NCI-H1105 treated with DMSO at 0.1 percent for 48 hours (cell line): Measurements from ENCODE around the gene EIF4E1B.
"Not testable (repeated sequence)": the region's sequence is repeated elsewhere in the genome, so short reads cannot be mapped to it uniquely, and the experiment has no call there.

Experiments used
- DNase-seq: peaks from one replicate; lab custom pipeline; 2025; lab: John Stamatoyannopoulos, UW

Gene EIF4E1B

DNA sequence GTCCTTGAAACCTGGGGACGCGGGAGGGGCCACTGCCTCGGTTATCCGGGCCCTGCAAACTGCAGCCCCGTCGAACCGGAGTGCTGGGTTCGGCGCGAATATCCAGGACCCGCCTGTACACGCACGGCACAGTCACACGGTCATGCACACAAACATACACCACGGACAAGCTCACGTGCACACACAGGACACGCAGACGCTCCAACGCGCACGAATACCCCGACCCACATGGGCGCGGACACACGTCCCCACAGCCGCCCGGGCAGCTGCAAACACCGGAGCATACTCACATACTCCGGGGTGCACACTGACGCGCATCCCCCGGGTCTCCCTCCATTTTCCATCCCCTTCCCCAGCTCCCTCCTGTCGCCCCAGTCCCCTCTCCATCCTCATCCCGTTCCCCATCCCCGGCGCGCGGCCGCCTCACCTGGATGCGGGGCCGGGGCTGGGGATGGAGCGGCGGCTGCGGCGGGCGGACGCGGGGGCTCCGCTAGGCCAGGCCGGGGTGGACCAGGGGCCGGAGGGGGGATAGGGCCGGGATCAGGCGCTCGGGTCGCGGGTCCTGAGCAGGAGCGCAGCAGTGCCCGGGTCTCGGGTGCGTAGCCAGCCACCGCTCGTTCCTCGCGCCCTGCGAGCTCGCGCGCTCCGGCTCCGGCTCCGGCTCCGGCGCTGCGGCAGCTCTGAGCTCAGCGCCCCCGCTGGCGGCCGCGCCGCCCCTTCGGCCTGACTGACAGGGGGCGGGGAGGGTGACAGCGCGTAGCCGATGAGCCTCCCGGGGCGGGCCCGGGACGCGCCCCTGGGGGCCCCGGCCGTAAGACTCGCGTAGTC lies at the start of gene EIF4E1B, which contains the start of gene SNCB:
EIF4E1B (plus strand) TSS at position 823 of the 828 bp plus-strand sequence. CDS start 12,113 bp downstream, outside the sequence.
SNCB (minus strand) TSS at position 682 of the 828 bp plus-strand sequence. CDS start 880 bp downstream, outside the sequence.
- peak; percentile 14 for DNase-seq

DNA sequence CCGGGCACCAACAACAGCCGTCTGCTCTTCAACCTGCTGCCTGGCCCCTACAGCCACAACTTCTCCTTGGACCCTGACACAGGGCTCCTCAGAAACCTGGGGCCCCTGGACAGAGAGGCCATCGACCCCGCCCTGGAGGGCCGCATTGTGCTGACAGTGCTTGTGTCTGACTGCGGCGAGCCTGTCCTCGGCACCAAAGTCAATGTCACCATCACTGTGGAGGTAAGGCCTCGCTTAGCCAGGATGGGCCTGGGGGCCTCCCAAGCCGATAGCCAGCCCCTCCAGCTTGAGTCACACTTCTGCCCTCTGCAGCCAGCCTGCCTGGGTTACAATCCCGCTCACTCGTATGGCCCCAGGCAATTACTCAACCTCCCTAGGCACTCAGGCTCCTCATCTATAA lies 49.1 kb upstream of the EIF4E1B start:
- DNase-seq, result no peak

- no peak for DNase-seq
Observed at GRCh38 chr5:176583076-176583475, 47.4 kb upstream of the EIF4E1B start.

DNA sequence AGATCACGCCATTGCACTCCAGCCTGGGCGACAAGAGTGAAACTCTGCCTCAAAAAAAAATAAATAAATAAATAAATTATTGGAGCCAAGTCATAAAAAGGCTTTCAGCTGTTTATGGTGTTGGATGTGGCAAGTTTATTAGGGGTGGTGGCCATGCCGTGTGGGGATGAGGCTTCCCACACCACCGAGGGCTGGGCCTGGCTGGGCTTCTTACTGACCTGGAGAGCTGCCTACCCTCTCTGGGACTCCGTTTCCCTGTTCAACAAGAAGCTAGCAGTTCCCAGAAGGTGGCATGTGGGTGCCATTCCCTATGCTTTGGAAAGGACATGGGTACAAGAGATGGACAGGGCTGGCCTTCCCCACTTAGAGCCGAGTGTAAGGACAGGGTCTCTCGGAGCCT lies 43.1 kb upstream of the EIF4E1B start:
- no peak for DNase-seq

DNA sequence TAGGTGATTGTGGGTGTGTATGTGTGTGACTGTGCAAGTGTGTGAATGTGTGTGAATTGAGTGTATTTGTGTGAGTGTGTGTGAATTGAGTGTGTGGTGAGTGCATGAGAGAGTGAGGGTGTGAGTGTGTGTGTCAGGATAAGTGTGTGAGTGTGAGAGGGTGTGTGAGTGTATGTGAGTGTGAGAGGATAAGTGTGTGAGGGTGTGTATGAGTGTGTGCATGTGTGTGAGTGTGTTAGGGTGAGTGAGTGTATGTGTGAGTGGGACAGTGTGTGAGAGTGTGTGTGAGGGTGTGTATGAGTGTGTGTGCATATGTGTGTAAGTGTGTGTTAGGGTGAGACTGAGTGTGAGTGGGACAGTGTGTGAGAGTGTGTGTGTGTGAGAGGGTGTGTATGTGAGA lies 42.2 kb upstream of the EIF4E1B start:
- no peak for DNase-seq

DNA sequence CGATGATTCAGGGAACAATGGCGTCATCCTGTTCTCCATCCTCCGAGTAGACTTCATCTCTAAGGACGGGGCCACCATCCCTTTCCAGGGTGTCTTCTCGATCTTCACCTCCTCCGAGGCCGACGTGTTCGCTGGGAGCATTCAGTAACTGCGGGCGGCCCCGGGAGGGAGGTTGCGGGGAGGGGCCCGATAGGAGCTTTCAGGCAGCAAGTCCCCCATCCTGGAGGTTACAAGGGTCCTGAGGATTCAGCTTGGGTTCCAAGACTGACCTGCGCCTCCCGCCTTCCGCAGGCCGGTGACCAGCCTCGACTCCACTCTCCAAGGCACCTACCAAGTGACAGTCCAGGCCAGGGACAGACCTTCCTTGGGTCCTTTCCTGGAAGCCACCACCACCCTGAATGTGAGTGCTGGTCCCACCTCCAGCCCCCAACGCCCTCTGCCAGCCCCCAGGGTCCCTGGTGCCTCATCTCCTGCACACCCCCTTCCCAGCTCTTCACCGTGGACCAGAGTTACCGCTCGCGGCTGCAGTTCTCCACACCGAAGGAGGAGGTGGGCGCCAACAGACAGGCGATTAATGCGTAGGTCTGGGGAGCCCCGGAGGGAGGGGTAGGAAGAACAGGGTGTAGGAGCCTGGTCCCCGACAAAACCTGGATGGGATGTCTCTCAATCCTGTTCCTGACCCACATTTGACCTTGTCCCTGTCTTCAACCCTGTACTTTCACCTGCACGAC lies 41.3 kb upstream of the EIF4E1B start:
- no peak for DNase-seq

DNA sequence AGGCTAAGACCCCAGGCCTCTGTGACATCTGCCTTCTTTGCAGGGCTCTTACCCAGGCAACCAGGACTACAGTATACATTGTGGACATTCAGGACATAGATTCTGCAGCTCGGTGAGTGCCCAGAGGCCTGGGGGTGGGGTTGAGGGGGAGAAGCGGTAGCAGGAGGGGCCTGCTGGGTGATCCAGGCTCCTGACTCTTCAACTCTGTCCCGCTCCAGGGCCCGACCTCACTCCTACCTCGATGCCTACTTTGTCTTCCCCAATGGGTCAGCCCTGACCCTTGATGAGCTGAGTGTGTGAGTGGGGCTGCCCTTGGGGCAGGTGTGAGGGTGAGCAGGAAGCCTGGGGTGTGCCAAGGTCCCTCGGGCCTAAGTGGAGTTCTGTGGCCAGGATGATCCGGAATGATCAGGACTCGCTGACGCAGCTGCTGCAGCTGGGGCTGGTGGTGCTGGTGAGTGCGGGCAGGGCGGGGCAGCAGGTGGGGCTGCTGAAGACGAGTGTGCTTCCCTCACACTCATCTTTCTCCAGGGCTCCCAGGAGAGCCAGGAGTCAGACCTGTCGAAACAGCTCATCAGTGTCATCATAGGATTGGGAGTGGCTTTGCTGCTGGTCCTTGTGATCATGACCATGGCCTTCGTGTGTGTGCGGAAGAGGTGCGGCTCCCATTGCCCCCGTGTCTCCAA lies 40.3 kb upstream of the EIF4E1B start:
- DNase-seq, result no peak

DNA sequence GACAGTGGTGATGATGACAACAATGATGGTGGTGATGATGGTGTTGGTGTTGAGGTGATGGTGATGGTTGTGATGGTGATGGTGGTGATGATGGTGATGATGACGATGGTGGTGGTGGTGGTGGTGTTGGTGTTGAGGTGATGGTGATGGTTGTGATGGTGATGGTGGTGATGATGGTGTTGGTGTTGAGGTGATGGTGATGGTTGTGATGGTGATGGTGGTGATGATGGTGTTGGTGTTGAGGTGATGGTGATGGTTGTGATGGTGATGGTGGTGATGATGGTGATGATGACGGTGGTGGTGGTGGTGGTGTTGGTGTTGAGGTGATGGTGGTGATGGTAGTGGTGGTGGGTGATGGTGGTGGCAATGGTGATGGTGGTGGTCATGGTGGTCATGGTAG lies 38.8 kb upstream of the EIF4E1B start:
- DNase-seq, result not testable (repeated sequence)

- no peak for DNase-seq
Observed at GRCh38 chr5:176592573-176592972, 37.9 kb upstream of the EIF4E1B start.

DNA sequence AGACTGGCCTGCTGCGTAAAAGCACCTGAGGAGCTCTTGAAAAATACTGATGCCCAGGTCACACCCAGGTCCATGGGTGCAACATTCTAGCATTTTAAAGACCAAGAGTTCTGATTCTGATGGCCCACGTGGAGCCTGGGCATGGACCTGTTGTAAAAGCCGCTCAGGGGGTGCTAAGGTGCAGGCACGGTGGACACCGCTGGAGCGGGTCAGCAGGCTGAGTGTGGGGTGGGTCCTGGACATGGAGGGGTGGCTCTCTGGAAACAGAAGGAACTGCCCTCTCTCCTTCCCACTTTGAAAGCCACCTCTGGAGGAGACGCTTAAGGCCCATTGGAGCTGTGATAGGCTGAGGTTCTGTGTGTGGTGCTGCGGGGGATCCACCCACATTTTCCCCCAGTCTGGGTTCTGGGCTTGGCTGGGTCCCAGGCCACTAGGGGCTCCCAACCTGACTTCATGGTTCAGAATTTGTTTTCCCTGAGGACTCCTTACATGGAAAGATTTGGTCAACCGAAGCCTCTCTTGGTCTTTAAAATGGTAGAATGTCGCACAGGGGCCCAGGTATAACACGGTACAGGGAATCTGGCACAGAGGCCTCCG lies 37.1 kb upstream of the EIF4E1B start:
- no peak for DNase-seq

GRCh38 chr5:176594554-176594953 lies 35.9 kb upstream of the EIF4E1B start:
- no peak for DNase-seq

- no peak for DNase-seq
Observed at GRCh38 chr5:176595386-176595943, 35.0 kb upstream of the EIF4E1B start.

- no peak for DNase-seq
Observed at GRCh38 chr5:176596069-176596644, 34.3 kb upstream of the EIF4E1B start.

DNA sequence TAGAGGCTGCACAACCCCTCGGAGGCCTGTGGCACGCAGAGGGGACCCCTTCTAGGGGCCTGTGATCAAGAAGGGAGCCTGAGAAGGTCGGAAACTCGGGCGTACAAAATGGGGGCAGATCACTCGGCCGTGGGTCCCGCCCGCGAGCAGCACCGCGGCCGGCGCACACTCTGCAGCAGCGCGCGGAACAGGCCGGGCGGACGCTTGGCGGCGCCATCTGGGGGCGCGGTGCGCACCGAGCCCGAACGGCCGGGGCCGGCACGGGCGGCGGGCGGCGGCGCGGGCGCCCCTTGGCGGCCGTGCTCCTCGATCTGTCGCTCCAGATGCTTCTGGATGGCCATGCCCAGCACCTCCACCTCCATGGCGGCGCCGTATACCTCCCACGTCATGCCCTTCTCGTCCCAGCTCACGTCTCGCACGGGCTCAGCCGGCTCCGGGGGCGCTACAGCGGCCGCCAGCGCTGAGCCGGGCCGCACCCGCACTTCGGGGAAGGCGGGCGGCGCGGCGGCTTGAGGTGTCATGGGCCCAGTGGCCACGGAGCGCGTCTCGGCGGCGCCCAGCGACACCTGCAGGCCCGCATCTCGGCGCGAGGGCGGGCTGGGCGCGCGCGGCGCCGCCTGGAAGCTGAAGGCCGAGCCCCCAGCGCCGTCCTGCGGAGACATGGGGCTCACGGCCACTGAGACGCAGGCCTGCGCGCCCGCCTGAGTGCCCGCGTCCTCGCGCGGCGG lies 33.6 kb upstream of the EIF4E1B start:
- DNase-seq, result no peak

DNA sequence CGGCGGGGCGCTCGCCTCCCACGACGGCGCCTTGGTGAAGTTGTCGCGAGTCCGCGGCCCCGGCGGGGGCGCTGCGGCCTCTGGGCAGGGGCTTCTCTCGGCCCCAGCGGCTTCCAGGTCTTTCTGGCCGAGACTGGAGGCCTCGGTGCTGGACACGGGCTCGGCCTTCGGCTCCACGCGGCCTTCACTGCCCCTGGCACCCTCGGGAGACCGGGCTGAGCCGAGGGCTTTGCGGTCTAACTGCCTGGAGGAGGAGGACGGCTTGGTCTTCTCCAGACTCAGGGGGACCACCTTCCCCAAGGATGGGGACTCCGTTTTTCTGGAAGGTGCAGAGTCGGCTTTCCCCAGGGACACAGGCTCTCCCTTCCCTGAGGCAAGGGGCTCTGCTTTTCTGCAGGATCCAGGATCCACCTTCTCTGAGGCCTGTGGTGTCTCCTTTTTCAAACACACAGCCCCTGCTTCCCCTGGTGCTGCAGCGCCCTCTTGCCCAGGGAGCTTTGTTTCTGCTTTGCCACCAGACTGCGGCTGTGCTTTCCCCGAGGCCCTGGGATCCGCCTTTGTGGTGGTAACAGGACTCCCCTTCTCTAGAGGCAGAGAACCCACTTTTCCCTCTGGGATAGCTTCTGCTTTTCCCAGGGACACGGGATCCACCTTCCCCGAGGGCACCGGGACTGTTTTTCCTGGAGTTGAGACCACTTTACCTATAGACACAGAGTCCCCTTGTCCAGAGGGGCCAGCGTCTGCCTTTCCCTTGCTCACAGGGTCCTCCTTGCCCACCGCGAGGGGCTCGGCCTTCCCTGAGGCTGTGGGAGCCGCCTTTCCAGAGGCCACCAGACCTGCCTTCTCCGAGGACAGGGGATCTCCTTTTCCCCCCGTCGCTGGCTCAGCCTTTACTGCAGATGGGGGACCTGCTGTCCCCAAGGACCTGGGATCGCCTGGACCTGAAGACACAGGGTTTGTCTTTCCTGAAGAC lies 32.8 kb upstream of the EIF4E1B start:
- DNase-seq, result no peak

- DNase-seq, result not testable (repeated sequence)
Observed at GRCh38 chr5:176599749-176600430, 30.6 kb upstream of the EIF4E1B start.

GRCh38 chr5:176601901-176602482 lies 28.5 kb upstream of the EIF4E1B start:
- no peak for DNase-seq

DNA sequence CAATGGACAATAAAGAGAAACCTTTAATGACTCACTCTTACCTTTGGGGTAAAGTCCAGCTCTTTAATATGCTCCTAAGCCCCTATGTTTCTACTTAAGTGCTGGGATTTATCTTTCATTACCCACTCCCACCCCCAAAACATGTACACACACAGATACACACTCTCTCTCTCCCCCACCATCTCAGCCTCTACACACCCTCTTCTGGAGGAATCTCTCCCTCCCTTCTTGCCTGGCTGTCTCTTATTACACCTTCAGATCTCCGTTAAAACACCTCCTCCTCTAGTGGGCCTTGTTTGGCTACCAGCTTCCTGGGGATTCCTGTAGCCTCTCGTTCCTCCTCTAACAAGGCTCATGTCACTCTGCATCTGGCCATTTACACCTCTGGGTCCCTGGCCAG lies 27.4 kb upstream of the EIF4E1B start:
- DNase-seq, result no peak

- no peak for DNase-seq
Observed at GRCh38 chr5:176606032-176606431, 24.4 kb upstream of the EIF4E1B start.
